ENCODE data around the gene FOXS1. TPM values are rescaled to one million over a fixed set of nuclear protein-coding genes. Genes with fewer than 3 reads are reported as not detected.

The FOXS1 gene
- polyA plus RNA-seq, 1 of the 3 experiments (the other 2 are of a cell fraction), result 0.99 TPM

- Histone ChIP-seq H3K4me3 (ENCODE audit: low read depth in 2 of 2, low read length in 1 of 2) (no peak overlapping the region), H2AFZ (ENCODE audit: low read depth) (no peak overlapping the region), H3K79me2 (ENCODE audit: insufficient read depth) (no peaks in the 10 kb centered on the region), H3K9me2 (no peaks in the 10 kb centered on the region), H3K9me3 (no peaks in the 10 kb centered on the region), H3K36me3 (replicated peaks in 1 of 2; ENCODE audit: control insufficient read depth in 1 of 2, insufficient read depth in 2 of 2, low read length in 1 of 2) (no peaks in the 10 kb centered on the region), H3K27me3 (ENCODE audit: insufficient read depth) (no peaks in the 10 kb centered on the region), H3F3A (replicated peaks; ENCODE audit: insufficient read depth) (peaks cover 11% of the 10 kb centered on the region), H3K27ac (ENCODE audit: low read depth in 2 of 2, low read length in 1 of 2) (no peak overlapping the region), H4K20me1 (ENCODE audit: insufficient read depth) (no peaks in the 10 kb centered on the region), H3K9ac (no peak overlapping the region), H3K4me1 (ENCODE audit: control insufficient read depth in 1 of 2, insufficient read depth in 2 of 2, low read depth in 1 of 2, low read length in 1 of 2) (peaks cover 0 to 19% of the 10 kb centered on the region in 2 experiments; a peak in 2 of 4 replicates), H3K4me2 (no peak overlapping the region)
- DNase-seq, result no peak
- TF ChIP-seq GATA2 (CRISPR knock-in tag; IDR thresholded peaks at IDR 0.05) (no peak), IRF3 (IDR thresholded peaks at IDR 0.05; ENCODE audit: low read depth, low read length) (no peak), JUND (IDR thresholded peaks at IDR 0.05) (no peak), USF1 (IDR thresholded peaks at IDR 0.05; ENCODE audit: borderline replicate concordance, low read depth) (no peak), RCOR1 (IDR thresholded peaks at IDR 0.05; ENCODE audit: low read length) (no peak), FOSL2 (IDR thresholded peaks at IDR 0.05; ENCODE audit: borderline replicate concordance, low read depth) (no peak), MEF2A (IDR thresholded peaks at IDR 0.05; ENCODE audit: borderline replicate concordance, low read depth) (no peak), MXI1 (IDR thresholded peaks at IDR 0.05; ENCODE audit: low read depth, low read length) (no peak), CHD2 (IDR thresholded peaks at IDR 0.05; ENCODE audit: low read length, partially characterized antibody) (no peak), REST (IDR thresholded peaks at IDR 0.05; ENCODE audit: low read depth, low read length) (no peak), FOXJ3 (CRISPR knock-in tag; IDR thresholded peaks at IDR 0.05) (no peak), PBX3 (IDR thresholded peaks at IDR 0.05) (no peak), RFX5 (IDR thresholded peaks at IDR 0.05; ENCODE audit: low read length) (no peak), EZH2phosphoT487 (IDR thresholded peaks at IDR 0.05; ENCODE audit: borderline replicate concordance, low read depth) (no peak), ZBTB33 (IDR thresholded peaks at IDR 0.05; ENCODE audit: borderline replicate concordance, low read depth) (no peak), EP300 (IDR thresholded peaks at IDR 0.05; ENCODE audit: borderline replicate concordance in 1 of 2, low read depth in 1 of 2, low read length in 1 of 2) (no peak), TEAD4 (IDR thresholded peaks at IDR 0.05; ENCODE audit: borderline replicate concordance, insufficient read depth) (no peak), NRF1 (IDR thresholded peaks at IDR 0.05; ENCODE audit: low read depth, low read length) (no peak)
- POLR2A ChIA-PET, result no interaction called here
- CTCF ChIA-PET, result interaction anchor here (0.6 to 3.4 kb wide), 5 partner anchors 15 to 345 kb away, joined by 3 to 20 read pairs (median 6); partner anchors contain the start of gene PDRG1
- 88% methylated on average over 6 of the region's 8 CpGs for WGBS (ENCODE audit: low lambda C conversion rate)
These were observed 27.0 kb downstream of the FOXS1 start for GRCh38 chr20:31818376-31818908.
